UCSD-AML1 (cell line): ENCODE data around the gene PPFIBP2.

ENCODE experiments used
- DNase-seq: peaks from one replicate; lab custom pipeline; 2025; ENCODE audit not compliant: unreplicated experiment; lab: John Stamatoyannopoulos, UW

Gene PPFIBP2

DNA sequence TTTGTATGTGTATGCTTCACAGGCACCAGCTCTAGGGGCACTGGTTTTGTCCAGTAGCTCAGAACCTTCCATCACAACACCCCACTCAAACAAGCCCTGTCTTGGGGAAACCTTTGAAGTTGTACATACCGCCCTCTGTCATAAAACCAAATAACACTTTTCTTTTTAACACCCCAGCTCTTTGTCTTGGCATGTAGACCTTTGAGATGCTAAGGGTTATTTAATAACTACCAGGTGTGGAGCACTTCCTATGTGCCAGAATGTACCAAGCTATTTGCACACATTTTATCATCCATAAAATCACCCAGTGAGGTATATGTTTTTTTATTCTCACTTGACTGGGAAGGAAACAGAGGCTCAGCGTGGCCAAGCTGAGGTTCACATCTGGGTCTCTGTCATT, 108.9 kb downstream of the PPFIBP2 start:
- DNase-seq = no peak

DNA sequence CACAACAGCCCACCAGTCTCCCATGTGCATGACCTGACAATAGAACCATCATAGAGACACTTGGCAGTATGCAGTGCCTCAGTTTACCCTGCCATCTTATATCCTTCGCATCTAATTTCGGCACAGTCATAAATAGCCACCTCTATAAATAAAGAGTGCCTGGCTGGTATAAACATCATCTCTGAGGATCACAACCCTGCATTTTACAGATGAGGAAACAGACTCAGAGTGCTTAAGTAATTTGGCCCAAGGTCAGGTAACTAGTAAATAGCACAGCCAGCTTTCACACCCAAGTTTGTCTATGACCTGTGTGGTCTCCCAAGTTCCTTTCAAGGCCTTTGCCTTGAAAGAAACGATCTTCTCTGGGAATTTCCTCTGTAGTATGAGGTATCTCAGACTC, 114.9 kb downstream of the PPFIBP2 start:
- DNase-seq = no peak

DNA sequence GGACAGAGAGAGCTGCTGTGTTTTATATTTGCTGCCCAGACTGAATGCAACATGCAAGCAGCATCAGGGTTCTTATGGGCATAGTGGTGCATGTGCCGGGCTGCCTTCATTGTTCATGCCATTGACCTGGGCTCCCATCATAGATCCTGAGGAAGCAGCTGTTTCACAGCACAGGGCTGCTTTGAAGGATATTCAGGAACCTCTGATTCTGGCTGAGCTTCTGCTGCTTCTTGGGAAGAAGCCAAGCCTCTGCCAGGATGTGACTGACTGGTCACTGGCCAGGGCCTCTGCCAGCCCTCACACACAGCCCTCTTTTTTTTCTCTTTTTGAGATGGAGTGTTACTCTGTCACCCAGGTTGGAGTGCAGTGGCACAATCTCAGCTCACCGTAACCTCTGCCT, 116.2 kb downstream of the PPFIBP2 start:
- no peak for DNase-seq

DNA sequence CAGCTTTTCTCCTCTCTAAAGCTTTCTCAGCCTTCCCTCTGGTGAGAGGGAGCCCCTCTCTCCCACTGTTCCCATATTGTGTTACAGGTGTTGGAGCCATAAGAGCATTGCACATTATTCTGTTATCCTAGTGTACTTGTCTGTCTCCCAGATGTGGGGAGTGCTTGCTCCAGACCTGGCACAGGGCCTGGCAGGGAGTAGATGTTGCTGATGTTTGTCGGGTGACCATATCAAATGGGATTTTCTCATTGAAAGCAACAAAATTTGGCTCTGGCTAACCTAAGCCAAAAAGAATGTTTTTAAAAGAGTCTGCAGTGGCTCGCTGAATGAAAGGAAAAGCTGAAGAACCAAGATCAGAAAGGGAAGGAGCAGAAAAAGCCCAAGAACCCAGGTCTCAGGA, 118.4 kb downstream of the PPFIBP2 start:
- no peak for DNase-seq

DNA sequence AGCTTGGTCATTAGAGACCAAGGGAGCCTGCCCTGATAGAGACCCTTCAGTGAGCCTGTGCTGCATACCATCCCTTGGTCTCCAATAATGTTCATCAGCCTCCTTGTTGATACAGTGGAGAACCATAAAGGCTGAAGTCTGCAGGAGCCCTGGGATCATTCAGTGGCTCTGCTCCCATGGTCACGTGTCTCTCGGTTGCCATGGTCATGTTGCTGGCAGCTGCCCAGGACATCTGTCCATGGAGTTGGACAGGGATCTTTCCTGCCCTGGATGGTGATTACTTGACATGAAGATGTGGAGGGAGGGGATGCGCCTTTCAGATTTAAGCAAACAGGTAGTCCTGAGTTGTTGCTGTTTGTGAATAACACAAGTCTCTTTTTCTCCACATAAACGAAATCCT, 121.3 kb downstream of the PPFIBP2 start:
- DNase-seq = no peak

DNA sequence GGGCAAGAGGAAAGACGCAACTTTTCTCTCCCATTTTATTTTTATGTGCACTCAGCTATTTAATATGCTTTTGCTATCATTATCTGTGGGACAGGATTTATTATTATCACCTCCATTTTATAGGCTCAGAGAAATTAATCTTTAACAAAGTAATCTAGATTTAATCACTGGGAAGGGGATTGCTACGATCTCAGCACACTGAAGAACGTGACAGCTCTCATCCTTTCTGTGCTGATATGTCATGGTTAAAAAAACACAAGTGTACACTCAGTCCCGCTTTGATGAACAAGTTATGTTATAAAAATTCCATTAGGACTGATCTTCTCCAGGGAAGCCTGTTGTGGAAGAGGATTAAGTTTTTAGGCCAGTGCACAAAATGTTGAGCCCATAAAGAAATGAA, 121.9 kb downstream of the PPFIBP2 start:
- DNase-seq = no peak

DNA sequence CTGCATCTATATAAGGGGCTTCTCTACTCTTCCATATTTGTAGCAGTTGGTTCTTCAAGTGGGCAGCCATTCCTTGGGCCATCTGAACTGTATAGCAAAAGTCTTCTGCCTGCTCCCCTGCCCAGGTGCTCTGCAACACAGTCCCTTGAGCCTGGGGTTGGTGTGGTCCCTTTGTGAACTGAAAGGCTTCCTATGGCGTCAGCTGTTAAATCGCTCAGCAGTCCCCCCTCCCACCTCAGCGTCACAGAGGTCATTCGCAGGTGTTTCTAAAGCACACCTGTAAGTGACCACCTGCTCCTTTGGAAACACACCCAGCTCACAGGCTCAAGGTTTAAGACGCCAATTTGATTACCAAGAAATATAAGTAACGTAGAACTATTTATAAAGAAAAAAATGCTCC, 122.6 kb downstream of the PPFIBP2 start:
- DNase-seq = no peak

DNA sequence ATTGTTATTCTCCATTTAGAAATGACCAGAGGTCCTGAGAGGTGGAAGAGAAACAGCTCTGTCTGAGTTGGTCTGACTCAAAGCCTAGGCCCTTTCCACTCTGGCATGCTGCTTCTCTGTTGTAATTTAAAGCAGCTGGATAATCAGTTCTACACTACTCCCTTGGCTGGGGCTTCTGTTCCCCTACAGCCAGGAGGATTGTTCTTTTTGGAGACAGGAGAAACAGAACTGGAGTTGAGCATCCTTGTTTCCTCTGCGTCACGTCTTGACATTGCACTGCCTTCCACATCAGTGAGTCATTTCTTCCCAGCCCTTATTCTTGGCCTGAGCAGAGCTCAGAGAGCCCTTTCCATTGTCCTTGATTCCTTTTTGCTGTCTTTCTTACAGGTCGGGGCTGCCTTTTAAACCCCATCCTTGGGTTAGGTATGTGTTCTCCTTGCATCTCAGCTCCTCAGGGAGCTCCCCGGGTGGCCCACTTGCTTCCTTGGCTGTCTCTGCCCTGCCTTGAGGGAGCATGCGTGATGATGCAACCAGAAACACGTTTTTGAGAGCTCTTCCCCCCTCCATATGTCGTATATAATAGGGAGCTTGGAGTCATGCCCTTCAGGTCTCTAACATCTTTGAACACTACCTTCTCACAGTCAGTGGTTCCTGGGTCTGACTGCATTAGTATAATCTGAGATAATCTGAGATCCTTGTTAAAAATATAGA, 123.8 kb downstream of the PPFIBP2 start:
- DNase-seq = no peak

DNA sequence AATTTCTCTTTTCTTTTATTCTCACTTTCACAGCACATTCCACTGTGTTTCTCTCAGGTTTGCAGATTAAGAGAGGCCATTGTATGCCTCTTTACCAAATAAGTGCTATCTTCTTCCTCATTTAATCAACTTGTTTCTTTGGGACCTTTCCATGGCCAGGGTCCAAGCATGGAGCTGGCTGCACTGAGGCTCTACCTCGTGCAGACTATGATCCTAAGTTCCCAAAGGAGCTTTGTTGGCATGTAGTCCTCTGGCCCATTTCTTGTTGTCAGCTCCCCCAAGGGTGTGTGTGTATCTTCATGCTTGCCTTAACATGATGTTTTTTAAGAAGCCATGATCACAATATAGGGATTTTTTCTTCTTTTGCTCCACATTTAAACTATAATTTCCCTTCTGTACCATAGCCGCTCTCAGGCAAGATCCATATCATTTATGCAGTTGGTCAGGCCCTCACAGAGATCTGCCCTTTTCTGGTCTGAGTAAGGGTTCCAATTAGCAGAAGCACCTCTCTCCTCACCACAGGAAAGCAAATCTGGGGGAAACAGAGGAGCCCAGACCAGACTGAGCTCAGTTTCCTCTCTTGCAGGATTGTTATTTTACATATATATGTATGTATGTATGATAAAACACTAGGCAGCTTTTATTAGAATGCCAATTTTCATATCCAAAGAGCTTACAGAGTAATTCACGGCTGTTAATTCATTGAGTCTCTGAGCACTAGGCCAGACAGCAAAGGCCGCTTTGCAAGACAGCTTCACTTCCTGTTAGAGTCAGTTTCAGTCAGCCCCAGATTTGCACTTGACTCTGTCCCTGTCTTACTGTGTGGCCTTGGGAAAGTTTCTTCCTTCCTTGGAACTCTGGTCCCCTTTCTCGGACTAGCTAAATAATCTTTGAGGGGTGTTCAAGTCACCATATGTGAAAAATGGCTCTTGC, 125.2 kb downstream of the PPFIBP2 start:
- DNase-seq = no peak

DNA sequence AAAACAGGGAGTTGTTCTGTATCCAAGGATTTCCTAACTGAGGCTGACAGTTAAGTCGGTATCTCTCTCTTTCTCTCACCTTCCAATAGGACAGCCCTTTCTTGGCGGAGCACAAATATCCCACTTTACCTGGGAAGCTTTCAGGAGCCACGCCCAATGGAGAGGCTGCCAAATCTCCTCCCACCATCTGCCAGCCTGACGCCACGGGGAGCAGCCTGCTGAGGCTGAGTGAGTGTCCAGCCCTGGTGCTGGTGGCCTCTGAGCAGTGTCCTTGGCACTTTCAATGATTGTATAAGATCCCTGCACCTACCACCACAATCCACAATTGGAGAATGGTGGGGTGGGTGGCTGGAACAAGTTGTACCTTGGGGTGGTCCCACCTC, 125.8 kb downstream of the PPFIBP2 start:
- DNase-seq = no peak

DNA sequence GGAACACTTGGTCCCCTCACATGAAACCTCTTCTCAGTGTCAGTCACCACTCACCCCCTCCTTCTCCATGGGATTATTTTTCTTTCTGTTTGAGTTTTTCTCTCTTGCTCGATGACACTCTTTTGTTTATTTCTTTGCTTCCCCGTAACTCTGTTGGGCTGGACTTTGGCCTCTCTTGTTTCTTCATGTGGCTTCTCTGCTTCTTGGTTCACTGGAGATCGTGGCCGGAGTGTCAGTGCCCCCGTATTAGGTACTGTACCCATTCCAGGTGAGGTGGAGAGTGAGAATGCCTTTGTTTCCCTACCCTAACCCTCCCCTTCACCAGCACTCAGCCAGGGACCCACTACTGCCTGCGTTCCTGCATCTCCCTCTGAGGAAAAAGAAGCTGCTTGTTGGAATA, 127.0 kb downstream of the PPFIBP2 start:
- DNase-seq = no peak

DNA sequence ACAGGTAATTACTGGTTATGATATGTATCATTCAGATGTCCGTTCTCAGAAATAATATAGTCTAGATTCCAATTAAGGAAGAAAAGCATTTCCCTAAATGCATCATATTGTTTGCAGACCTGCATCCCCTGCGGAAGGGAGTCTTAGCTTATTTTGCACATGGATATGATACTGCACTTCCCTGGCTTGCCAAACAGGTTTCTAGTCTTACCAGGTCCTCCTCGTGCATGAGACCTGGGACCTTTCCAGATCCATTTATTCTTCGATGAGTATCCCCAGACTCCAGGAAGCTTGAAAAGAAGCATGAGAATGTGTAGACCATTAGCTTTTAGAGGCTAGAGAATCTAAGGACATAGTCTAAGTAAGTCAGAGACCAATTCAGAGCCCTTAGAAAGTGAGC, 128.9 kb downstream of the PPFIBP2 start:
- no peak for DNase-seq

DNA sequence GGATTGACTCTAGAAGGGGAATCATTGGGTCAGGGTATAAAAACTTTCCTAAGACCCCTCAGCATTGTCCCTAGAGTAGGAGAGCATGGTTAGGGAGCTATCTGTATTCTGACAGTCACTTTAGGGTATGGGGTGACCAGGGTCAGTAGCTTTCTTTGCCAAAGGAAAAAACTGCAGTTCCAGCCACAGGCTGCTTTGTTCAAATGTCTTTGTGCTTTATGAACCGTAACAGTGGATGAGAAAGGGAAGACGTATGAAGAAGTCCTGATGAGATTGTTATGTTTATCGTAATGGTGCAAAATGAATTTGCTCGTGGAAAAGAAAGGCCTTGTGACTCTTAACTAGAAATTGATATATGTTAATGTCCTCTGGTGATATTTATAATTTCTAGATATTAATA, 129.5 kb downstream of the PPFIBP2 start:
- no peak for DNase-seq

DNA sequence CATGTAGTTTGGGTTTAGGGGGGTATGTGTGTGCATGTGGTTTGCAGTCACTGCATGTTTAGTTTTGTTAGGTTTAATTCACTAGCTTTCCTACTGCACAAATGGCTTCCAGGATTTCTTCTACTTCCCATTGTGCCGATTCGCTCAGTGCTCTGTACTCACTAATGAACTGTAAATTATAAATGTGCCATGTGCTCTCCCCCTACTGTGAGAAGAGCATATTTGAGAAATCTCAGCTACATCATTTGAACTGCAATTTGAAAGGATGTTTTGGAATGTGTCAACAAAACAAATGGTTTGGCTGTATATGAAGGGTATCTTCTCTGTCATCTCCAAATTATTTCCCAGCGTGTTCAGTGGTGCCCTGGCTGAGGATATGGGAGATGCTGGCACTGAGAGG, 131.4 kb downstream of the PPFIBP2 start:
- DNase-seq = no peak

DNA sequence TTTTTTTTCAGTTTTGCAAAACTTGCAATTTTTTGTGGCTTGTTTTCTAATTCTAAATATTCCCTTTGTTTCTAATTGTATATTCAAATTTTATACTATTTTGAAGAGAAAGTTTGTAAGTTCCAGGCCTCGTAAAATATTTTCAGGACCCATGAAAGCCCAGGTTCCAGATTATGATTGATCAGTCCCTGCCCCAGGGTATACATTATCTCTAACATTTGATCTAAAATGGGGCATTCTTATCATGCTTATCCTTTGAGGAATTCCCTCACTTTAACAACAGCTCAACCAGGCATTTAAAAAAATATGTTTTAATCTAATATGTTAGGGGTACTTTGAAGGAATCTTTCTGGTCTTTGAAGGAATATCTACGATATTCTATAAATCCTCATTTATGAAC, 133.1 kb downstream of the PPFIBP2 start:
- DNase-seq = no peak

DNA sequence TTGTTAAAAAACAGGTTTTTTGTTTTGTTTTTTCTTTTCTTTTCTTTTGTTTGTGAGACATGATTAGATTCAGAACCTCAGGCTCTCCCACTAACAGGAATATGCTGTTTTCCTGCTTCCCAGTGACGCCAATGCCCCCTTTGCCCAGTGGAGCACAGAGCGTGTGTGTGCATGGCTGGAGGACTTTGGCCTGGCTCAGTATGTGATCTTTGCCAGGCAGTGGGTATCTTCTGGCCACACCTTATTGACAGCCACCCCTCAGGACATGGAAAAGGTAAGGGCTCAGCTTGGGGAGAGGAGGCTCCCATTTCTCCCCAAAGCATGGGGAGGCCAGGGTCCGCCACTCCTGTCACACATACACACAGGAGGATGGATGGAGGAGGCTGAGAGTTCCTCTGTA, 134.5 kb downstream of the PPFIBP2 start:
- DNase-seq = no peak

DNA sequence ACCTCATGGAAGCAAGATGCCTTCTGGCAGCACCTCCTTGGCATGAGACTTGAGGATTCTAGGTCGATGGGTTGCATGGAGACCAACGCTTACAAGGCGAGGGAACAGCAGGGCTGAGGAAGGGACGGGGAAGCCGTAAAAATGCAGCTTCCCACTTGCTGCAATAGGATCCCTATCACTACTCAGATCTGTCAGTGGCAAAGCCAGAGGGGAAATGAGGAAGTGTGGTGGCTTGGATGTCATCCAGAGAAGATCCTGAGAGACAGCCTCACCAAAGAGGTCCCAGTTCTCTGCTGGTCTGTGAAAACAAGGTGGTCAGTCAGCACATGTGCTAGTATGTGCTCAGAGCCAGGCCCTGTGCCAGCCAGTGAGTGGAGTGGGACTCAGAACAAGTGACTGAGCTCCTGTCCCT, 137.3 kb downstream of the PPFIBP2 start:
- no peak for DNase-seq

DNA sequence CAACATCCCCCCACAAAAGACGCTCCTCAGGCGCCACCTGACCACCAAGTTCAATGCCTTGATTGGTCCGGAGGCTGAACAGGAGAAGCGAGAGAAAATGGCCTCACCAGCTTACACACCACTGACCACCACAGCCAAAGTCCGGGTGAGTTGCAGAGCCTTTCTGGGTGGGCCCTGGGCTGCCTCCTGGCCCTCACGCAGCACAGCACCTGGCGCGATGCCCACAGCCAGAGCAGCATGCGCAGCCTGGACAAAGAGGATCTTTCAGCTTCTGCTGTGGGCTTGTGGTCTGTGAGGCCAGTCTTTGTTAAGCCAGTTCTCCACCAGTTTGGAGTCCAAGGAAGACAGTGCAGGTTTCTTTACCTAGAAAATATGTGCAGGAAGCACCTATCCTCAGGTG, 137.9 kb downstream of the PPFIBP2 start:
- no peak for DNase-seq

DNA sequence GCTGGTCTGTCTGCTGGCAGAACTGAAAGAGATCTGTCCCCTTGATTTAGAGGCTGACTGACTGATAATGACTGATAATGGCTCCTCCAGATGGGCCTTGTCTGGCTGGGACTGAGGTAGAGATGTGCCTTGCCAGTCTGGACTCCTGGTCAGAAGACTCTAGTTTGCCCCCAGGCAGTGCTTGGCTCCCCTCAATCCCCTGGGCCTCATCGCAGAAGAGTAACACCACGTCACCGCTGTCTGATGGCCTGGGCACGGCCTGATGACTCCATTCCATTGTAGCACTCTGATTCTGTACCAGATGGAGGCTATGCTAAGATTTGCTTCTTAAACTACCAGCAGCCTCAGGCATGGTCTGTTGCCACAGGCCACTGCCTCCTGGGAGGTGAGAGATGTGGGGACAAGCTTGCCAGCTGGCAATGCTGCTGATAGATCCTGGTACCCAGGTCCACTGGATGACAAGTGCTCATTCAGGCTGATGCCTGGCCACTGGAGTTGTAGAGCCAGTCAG, 140.5 kb downstream of the PPFIBP2 start:
- no peak for DNase-seq

DNA sequence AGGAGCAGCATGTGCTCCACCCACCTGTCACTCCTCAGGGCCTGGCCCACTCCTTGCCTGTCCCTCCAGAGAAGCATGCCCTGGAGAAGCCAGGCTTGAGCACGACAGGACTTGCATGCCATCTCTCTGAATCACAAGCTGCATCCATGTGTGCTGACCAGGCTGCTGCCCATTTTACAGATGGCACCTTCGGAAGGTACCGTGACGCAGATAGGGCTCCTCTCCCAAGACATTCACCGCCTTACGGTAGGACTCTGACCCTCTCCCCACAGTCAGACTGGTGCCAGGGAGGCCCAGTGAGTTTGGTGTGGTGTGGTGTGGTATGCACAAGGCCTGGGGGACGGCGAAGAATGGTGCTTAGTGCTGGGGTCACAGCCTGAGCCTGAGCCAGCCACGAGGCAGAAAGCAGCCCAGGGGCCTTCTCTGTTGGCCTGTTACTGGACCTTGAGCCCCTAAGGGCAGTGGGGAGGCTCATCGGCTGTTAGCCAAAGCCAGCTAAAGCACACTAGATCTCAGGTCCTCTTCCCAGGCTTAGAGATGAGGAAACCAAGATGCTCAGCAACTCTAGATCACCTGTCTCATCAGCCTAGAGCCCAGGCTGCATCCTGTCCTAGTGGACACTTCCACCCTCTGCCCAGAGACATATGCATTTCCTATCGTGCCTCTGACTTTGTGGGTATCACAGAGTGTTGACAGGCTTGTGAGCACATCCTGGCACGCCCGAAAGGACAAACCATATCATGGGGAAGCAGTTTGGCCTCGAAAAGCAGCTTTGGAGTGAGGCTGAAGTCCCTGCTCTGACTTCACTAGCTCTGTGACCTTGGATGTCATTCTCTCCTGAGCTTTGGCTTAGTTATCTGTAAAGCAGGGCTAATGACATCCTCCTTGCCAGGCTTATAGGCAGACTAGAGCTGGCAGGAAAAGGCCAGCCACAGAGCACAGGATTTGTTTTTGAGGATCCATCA, 141.7 kb downstream of the PPFIBP2 start:
- no peak for DNase-seq

DNA sequence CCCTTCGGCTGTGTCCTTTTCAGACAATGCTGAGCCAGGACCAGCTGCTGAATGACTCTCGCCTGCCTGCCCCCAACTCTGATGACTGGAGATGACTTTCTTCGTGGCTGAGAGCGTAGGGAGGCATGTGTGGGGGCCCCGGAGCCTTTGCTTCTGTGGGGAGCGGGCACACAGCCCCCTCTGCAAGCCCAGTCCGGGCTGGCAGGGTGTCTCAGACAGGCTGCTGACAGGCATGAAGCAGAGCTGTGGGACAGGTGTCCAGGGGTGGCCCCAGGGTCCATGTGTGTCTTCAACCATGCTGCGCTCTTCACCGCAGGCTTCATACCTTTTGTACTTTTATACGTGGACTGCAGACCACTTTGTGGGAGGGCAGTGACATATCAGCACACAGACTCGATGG, 142.9 kb downstream of the PPFIBP2 start:
- DNase-seq = no peak
